Measurements from ENCODE around the gene TRPC3. TPM values are rescaled to one million over a fixed set of nuclear protein-coding genes. Genes with fewer than 3 reads are reported as not detected.

The TRPC3 gene
- total RNA-seq, 1 donor from 2014 or later, result 2.1 TPM

DNA sequence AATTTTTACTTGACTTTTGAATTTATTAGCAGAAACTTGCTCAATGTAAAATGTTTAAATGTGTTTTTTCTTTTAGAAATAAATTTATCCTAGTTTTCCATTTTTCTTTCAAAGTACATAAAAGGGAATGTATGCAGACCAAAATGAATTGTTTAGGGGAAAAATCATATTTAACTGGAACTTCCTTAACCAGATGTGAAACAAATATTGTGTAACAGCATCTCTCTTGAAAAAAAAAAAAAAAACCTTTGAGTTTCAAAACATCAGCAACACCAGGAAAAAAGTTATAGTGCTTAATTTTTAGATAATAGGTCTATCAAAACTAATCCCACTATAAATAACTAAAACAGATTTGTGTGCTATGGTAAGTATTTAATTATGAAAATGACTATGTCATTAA lies 113.7 kb downstream of the TRPC3 start:
- no peak for DNase-seq
- no peak for ATAC-seq
- Histone ChIP-seq H3K9me3 (no peaks in the 10 kb centered on the region), H3K4me1 (no peaks in the 10 kb centered on the region), H3K27me3 (no peaks in the 10 kb centered on the region), H3K36me3 (peaks cover 31% of the 10 kb centered on the region), H3K4me3 (no peak overlapping the region), H3K27ac (no peak overlapping the region)
- intact Hi-C loops (cut with DNase I), result no loop called here
- TF ChIP-seq CTCF (IDR thresholded peaks at IDR 0.05), result no peak

DNA sequence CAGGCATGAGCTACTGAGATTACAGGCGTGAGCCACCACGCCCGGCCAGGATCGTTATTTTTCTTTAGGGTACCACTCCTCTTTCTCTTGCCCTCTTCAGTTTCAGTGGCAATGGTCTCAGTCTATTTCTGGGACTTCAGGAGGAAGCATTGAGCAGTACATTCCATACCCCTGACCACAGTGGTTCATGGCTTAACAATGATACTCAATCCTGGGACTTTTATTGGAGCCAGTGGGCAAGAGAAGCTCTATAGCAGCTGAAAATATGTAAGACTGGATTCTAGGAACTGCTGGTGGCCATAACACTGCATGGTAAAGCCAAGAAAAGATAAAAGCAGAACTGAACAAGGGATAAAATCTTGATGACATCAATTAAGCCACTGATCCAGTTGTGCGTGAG lies 122.3 kb downstream of the TRPC3 start:
- Histone ChIP-seq H3K4me3 (no peak overlapping the region), H3K27ac (no peak overlapping the region), H3K9me3 (no peaks in the 10 kb centered on the region), H3K4me1 (no peaks in the 10 kb centered on the region), H3K36me3 (peaks cover 48% of the 10 kb centered on the region), H3K27me3 (no peaks in the 10 kb centered on the region)
- no peak for TF ChIP-seq CTCF (IDR thresholded peaks at IDR 0.05)
- DNase-seq, result no peak
- intact Hi-C loops (cut with DNase I), result no loop called here
- ATAC-seq, result no peak

Other genes starting within 250 kb of the TRPC3 start
- not detected for gene SMIM43, start 186.9 kb downstream of the TRPC3 start, total RNA-seq
- gene EXOSC9, start 150.7 kb downstream of the TRPC3 start, total RNA-seq, result 15.8 TPM
- 1.2 TPM for gene CCNA2, start 128.2 kb downstream of the TRPC3 start, total RNA-seq
- gene BBS7, start 81.6 kb downstream of the TRPC3 start, total RNA-seq, result 14.5 TPM
- gene BLTP1, start 200.3 kb upstream of the TRPC3 start, total RNA-seq, result 80.0 TPM

Data from upper lobe of right lung (tissue), 1 donor.